Loucy (cell line): ENCODE data around the gene AGBL1.

Source experiments
- H2AFZ ChIP-seq: fragments of 200-600 bp; sonication (generic); 2 replicates; pipeline ENCODE4 v1.6.0; 2016; ENCODE audit warnings: antibody characterized with exemption, mild to moderate bottlenecking, low read length, moderate library complexity
- H3F3A ChIP-seq: fragments of 200-600 bp; 2 replicates; pipeline ENCODE4 v1.6.0; 2016; ENCODE audit warnings: antibody characterized with exemption, low read depth, mild to moderate bottlenecking
- H3K27me3 ChIP-seq: fragments of 200-600 bp; sonication (generic); 2 replicates; pipeline ENCODE4 v1.6.1; 2014; ENCODE audit warnings: low read length, mild to moderate bottlenecking; ENCODE audit not compliant: insufficient read depth, poor library complexity, severe bottlenecking
- H3K36me3 ChIP-seq: fragments of 200-600 bp; sonication (generic); 2 replicates; pipeline ENCODE4 v1.6.1; 2016; ENCODE audit warnings: low read length; ENCODE audit not compliant: insufficient read depth
- H3K4me1 ChIP-seq: fragments of 200-600 bp; sonication (generic); 2 replicates; pipeline ENCODE4 v1.5.1; 2014; ENCODE audit warnings: low read length, mild to moderate bottlenecking; ENCODE audit not compliant: insufficient read depth, poor library complexity, severe bottlenecking
- H3K4me2 ChIP-seq: fragments of 200-600 bp; sonication (generic); 2 replicates; pipeline ENCODE4 v1.6.0; 2014; ENCODE audit warnings: antibody characterized with exemption, low read length, low read depth, mild to moderate bottlenecking; ENCODE audit not compliant: poor library complexity, severe bottlenecking
- H3K4me3 ChIP-seq: fragments of 200-600 bp; sonication (generic); 2 replicates; pipeline ENCODE4 v1.5.1; 2014; ENCODE audit warnings: low read length, mild to moderate bottlenecking, mixed read lengths; ENCODE audit not compliant: poor library complexity, severe bottlenecking
- H3K79me2 ChIP-seq: fragments of 200-600 bp; sonication (generic); 2 replicates; pipeline ENCODE4 v1.6.1; 2014; ENCODE audit warnings: low read length; ENCODE audit not compliant: insufficient read depth
- H3K9ac ChIP-seq: fragments of 200-600 bp; sonication (generic); 2 replicates; pipeline ENCODE4 v1.6.0; 2014; ENCODE audit warnings: mild to moderate bottlenecking, low read depth, low read length, moderate library complexity; ENCODE audit not compliant: poor library complexity, severe bottlenecking
- H3K9me2 ChIP-seq: fragments of 200-600 bp; sonication (generic); replicated peaks from 2 replicates; pipeline ENCODE4 v1.6.1; 2016; ENCODE audit warnings: low read depth, low read length, mixed read lengths
- H3K9me3 ChIP-seq: fragments of 200-600 bp; sonication (generic); 2 replicates; pipeline ENCODE4 v1.6.1; 2014; ENCODE audit warnings: mild to moderate bottlenecking, antibody characterized with exemption, low read length, low read depth; ENCODE audit not compliant: insufficient read depth
- H4K20me1 ChIP-seq: fragments of 200-600 bp; sonication (generic); 2 replicates; pipeline ENCODE4 v1.6.0; 2014; ENCODE audit warnings: antibody characterized with exemption, low read length, mild to moderate bottlenecking; ENCODE audit not compliant: insufficient read depth, poor library complexity, severe bottlenecking
- CTCF ChIP-seq: fragments of 200-600 bp; sonication (generic); conservative IDR thresholded peaks from 2 replicates; pipeline ENCODE4 v1.5.1; 2014; ENCODE audit warnings: mild to moderate bottlenecking, antibody characterized with exemption, low read length
- EZH2phosphoT487 ChIP-seq: fragments of 200-600 bp; IDR thresholded peaks from 2 replicates; pipeline ENCODE4 v1.6.1; 2018; ENCODE audit warnings: antibody characterized with exemption, mild to moderate bottlenecking, moderate library complexity, borderline replicate concordance

AGBL1 gene

DNA sequence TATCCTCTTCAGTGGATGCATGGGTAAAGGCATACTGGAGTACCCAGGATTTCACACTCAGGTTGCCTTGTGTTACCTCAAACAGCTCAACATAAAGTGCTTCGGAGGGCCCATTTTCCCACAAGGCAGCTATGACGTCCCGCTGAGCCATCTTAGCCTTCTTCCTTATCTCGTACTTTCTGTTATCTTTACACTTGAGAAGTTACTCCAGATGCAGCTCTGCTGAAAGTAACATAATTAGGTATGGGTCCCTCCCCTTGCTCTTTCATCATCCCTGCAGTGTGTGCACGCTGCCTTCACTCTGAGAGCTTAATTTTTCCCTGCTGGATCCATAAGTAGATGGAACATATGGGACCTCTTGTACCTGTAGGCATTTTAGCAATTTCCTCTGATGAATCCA lies 410.3 kb downstream of the AGBL1 start:
- Histone ChIP-seq H3K9ac (no peak overlapping the region), H2AFZ (no peak overlapping the region)

DNA sequence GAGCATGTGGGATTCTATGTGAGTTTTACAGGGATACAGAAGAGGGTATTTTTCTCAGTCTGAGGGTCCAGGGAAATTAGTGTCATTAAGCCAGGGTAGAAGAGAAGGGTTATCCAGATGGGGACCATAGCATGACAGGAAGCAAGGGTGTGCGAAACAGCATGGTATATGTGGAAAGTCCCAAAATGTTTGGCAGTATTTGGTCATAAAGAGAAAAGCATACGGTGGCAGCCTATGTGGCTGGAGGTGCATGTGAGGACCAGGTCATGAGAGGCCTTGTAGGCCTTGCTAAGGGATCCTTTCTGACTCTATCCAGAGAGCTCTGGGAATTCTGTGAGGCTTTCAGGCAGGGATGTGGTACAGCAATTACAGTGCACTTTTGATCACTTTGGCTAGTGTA lies 411.4 kb downstream of the AGBL1 start:
- H3K9me3 ChIP-seq = no peaks in the 10 kb centered on the region; the same call in 1 of the 2 replicates
- no peak overlapping the region for H2AFZ ChIP-seq
- H3K4me2 ChIP-seq = no peak overlapping the region
- H3K79me2 ChIP-seq = no peaks in the 10 kb centered on the region
- H3K9me2 ChIP-seq = no peaks in the 10 kb centered on the region
- no peaks in the 10 kb centered on the region for H3F3A ChIP-seq
- no peaks in the 10 kb centered on the region for H3K36me3 ChIP-seq
- H3K4me3 ChIP-seq = no peak overlapping the region
- H3K9ac ChIP-seq = no peak overlapping the region
- no peaks in the 10 kb centered on the region for H4K20me1 ChIP-seq
- no peaks in the 10 kb centered on the region for H3K4me1 ChIP-seq
- TF ChIP-seq CTCF = no peak
- no peak for TF ChIP-seq EZH2phosphoT487
- H3K27me3 ChIP-seq = no peaks in the 10 kb centered on the region

More for the DNA sequence above, 410.3 kb downstream of the AGBL1 start:
- Histone ChIP-seq H3K4me3 (no peak overlapping the region), H3K9me2 (no peaks in the 10 kb centered on the region), H3K9me3 (no peaks in the 10 kb centered on the region; the same call in 1 of the 2 replicates), H4K20me1 (no peaks in the 10 kb centered on the region), H3K27me3 (no peaks in the 10 kb centered on the region), H3K4me2 (no peak overlapping the region), H3K4me1 (no peaks in the 10 kb centered on the region), H3K79me2 (no peaks in the 10 kb centered on the region), H3F3A (no peaks in the 10 kb centered on the region), H3K36me3 (no peaks in the 10 kb centered on the region)
- TF ChIP-seq CTCF (no peak), EZH2phosphoT487 (no peak)

- Histone ChIP-seq H3K9me3 (no peaks in the 10 kb centered on the region), H2AFZ (no peak overlapping the region), H4K20me1 (no peaks in the 10 kb centered on the region), H3K79me2 (no peaks in the 10 kb centered on the region), H3K4me3 (no peak overlapping the region), H3K4me2 (no peak overlapping the region), H3K36me3 (no peaks in the 10 kb centered on the region), H3K4me1 (no peaks in the 10 kb centered on the region), H3K27me3 (no peaks in the 10 kb centered on the region), H3K9me2 (no peaks in the 10 kb centered on the region), H3F3A (no peaks in the 10 kb centered on the region), H3K9ac (no peak overlapping the region)
- TF ChIP-seq EZH2phosphoT487 (no peak), CTCF (no peak)
These were observed 414.2 kb downstream of the AGBL1 start for GRCh38 chr15:86493884-86494283.
